Measurements from ENCODE around the gene LRGUK.

LRGUK gene

GRCh38 chr7:134246761-134247160 lies 119.6 kb downstream of the LRGUK start:
- no peak overlapping the region for H3K9ac ChIP-seq (ENCODE audit: insufficient read length, low read depth)
- no peaks in the 10 kb centered on the region for H3K36me3 ChIP-seq (ENCODE audit: insufficient read depth, insufficient read length, low read length)
- H3K27me3 ChIP-seq (ENCODE audit: insufficient read depth, insufficient read length): no peaks in the 10 kb centered on the region
- TF ChIP-seq YY1 (IDR thresholded peaks at IDR 0.05; ENCODE audit: insufficient read depth, insufficient read length): no peak
- no peak for TF ChIP-seq SUZ12 (IDR thresholded peaks at IDR 0.05; ENCODE audit: extremely low read depth, insufficient read depth, insufficient read length)
- no peak for TF ChIP-seq ZNF274 (IDR thresholded peaks at IDR 0.05; ENCODE audit: low read depth, low read length)
- no peaks in the 10 kb centered on the region for H3K4me1 ChIP-seq (ENCODE audit: insufficient read depth, insufficient read length)
- no peak for DNase-seq (ENCODE audit: low read depth, low spot score)
- no peak overlapping the region for H3K4me3 ChIP-seq (ENCODE audit: insufficient read length, low read depth)
- no peaks in the 10 kb centered on the region for H3K9me3 ChIP-seq (ENCODE audit: insufficient read depth, low read length)

GRCh38 chr7:134248196-134248595 lies 121.1 kb downstream of the LRGUK start:
- Histone ChIP-seq H3K36me3 (ENCODE audit: insufficient read depth, insufficient read length, low read length) (no peaks in the 10 kb centered on the region), H3K9ac (ENCODE audit: insufficient read length, low read depth) (no peak overlapping the region), H3K4me3 (ENCODE audit: insufficient read length, low read depth) (no peak overlapping the region), H3K4me1 (ENCODE audit: insufficient read depth, insufficient read length) (no peaks in the 10 kb centered on the region), H3K27me3 (ENCODE audit: insufficient read depth, insufficient read length) (no peaks in the 10 kb centered on the region), H3K9me3 (ENCODE audit: insufficient read depth, low read length) (no peaks in the 10 kb centered on the region)
- DNase-seq (ENCODE audit: low read depth, low spot score): no peak
- TF ChIP-seq SUZ12 (IDR thresholded peaks at IDR 0.05; ENCODE audit: extremely low read depth, insufficient read depth, insufficient read length) (no peak), ZNF274 (IDR thresholded peaks at IDR 0.05; ENCODE audit: low read depth, low read length) (no peak), YY1 (IDR thresholded peaks at IDR 0.05; ENCODE audit: insufficient read depth, insufficient read length) (no peak)

GRCh38 chr7:134254311-134254710 lies 127.2 kb downstream of the LRGUK start:
- no peak overlapping the region for H3K9ac ChIP-seq (ENCODE audit: insufficient read length, low read depth)
- H3K4me1 ChIP-seq (ENCODE audit: insufficient read depth, insufficient read length): no peaks in the 10 kb centered on the region
- DNase-seq (ENCODE audit: low read depth, low spot score): no peak
- TF ChIP-seq SUZ12 (IDR thresholded peaks at IDR 0.05; ENCODE audit: extremely low read depth, insufficient read depth, insufficient read length) (no peak), YY1 (IDR thresholded peaks at IDR 0.05; ENCODE audit: insufficient read depth, insufficient read length) (no peak), ZNF274 (IDR thresholded peaks at IDR 0.05; ENCODE audit: low read depth, low read length) (no peak)
- H3K27me3 ChIP-seq (ENCODE audit: insufficient read depth, insufficient read length): no peaks in the 10 kb centered on the region
- H3K9me3 ChIP-seq (ENCODE audit: insufficient read depth, low read length): no peaks in the 10 kb centered on the region
- no peak overlapping the region for H3K4me3 ChIP-seq (ENCODE audit: insufficient read length, low read depth)
- no peaks in the 10 kb centered on the region for H3K36me3 ChIP-seq (ENCODE audit: insufficient read depth, insufficient read length, low read length)

GRCh38 chr7:134255814-134256213 lies 128.7 kb downstream of the LRGUK start:
- no peak for DNase-seq (ENCODE audit: low read depth, low spot score)
- H3K4me3 ChIP-seq (ENCODE audit: insufficient read length, low read depth): no peak overlapping the region
- H3K36me3 ChIP-seq (ENCODE audit: insufficient read depth, insufficient read length, low read length): no peaks in the 10 kb centered on the region
- no peaks in the 10 kb centered on the region for H3K9me3 ChIP-seq (ENCODE audit: insufficient read depth, low read length)
- no peak for TF ChIP-seq ZNF274 (IDR thresholded peaks at IDR 0.05; ENCODE audit: low read depth, low read length)
- no peaks in the 10 kb centered on the region for H3K27me3 ChIP-seq (ENCODE audit: insufficient read depth, insufficient read length)
- H3K4me1 ChIP-seq (ENCODE audit: insufficient read depth, insufficient read length): no peaks in the 10 kb centered on the region
- H3K9ac ChIP-seq (ENCODE audit: insufficient read length, low read depth): no peak overlapping the region

GRCh38 chr7:134262322-134262721 lies 135.2 kb downstream of the LRGUK start:
- Histone ChIP-seq H3K27me3 (ENCODE audit: insufficient read depth, insufficient read length) (no peaks in the 10 kb centered on the region), H3K4me1 (ENCODE audit: insufficient read depth, insufficient read length) (no peaks in the 10 kb centered on the region), H3K9me3 (ENCODE audit: insufficient read depth, low read length) (0 out of 2 replicates have a peak, but pooled peaks cover 4% of the 10 kb centered on the region), H3K9ac (ENCODE audit: insufficient read length, low read depth) (no peak overlapping the region), H3K36me3 (ENCODE audit: insufficient read depth, insufficient read length, low read length) (no peaks in the 10 kb centered on the region), H3K4me3 (ENCODE audit: insufficient read length, low read depth) (no peak overlapping the region)
- DNase-seq (ENCODE audit: low read depth, low spot score): no peak
- no peak for TF ChIP-seq YY1 (IDR thresholded peaks at IDR 0.05; ENCODE audit: insufficient read depth, insufficient read length)
- TF ChIP-seq ZNF274 (IDR thresholded peaks at IDR 0.05; ENCODE audit: low read depth, low read length): no peak
- no peak for TF ChIP-seq SUZ12 (IDR thresholded peaks at IDR 0.05; ENCODE audit: extremely low read depth, insufficient read depth, insufficient read length)

- H3K4me1 ChIP-seq (ENCODE audit: insufficient read depth, insufficient read length): no peaks in the 10 kb centered on the region
- H3K36me3 ChIP-seq (ENCODE audit: insufficient read depth, insufficient read length, low read length): no peaks in the 10 kb centered on the region
- TF ChIP-seq SUZ12 (IDR thresholded peaks at IDR 0.05; ENCODE audit: extremely low read depth, insufficient read depth, insufficient read length) (no peak), YY1 (IDR thresholded peaks at IDR 0.05; ENCODE audit: insufficient read depth, insufficient read length) (no peak), ZNF274 (IDR thresholded peaks at IDR 0.05; ENCODE audit: low read depth, low read length) (no peak)
- H3K27me3 ChIP-seq (ENCODE audit: insufficient read depth, insufficient read length): no peaks in the 10 kb centered on the region
- H3K9ac ChIP-seq (ENCODE audit: insufficient read length, low read depth): no peak overlapping the region
- H3K9me3 ChIP-seq (ENCODE audit: insufficient read depth, low read length): no peaks in the 10 kb centered on the region
- no peak overlapping the region for H3K4me3 ChIP-seq (ENCODE audit: insufficient read length, low read depth)
- no peak for DNase-seq (ENCODE audit: low read depth, low spot score)
Observed at GRCh38 chr7:134276951-134277350, 149.8 kb downstream of the LRGUK start.

GRCh38 chr7:134278502-134279153 lies 151.5 kb downstream of the LRGUK start:
- TF ChIP-seq YY1 (IDR thresholded peaks at IDR 0.05; ENCODE audit: insufficient read depth, insufficient read length): no peak
- TF ChIP-seq SUZ12 (IDR thresholded peaks at IDR 0.05; ENCODE audit: extremely low read depth, insufficient read depth, insufficient read length): no peak
- TF ChIP-seq ZNF274 (IDR thresholded peaks at IDR 0.05; ENCODE audit: low read depth, low read length): no peak
- DNase-seq (ENCODE audit: low read depth, low spot score): no peak

More at GRCh38 chr7:134278502-134279153, 151.5 kb downstream of the LRGUK start:
- H3K27me3 ChIP-seq (ENCODE audit: insufficient read depth, insufficient read length): no peaks in the 10 kb centered on the region
- no peak overlapping the region for H3K4me3 ChIP-seq (ENCODE audit: insufficient read length, low read depth)
- no peaks in the 10 kb centered on the region for H3K4me1 ChIP-seq (ENCODE audit: insufficient read depth, insufficient read length)
- no peak overlapping the region for H3K9ac ChIP-seq (ENCODE audit: insufficient read length, low read depth)
- H3K36me3 ChIP-seq (ENCODE audit: insufficient read depth, insufficient read length, low read length): no peaks in the 10 kb centered on the region
- no peaks in the 10 kb centered on the region for H3K9me3 ChIP-seq (ENCODE audit: insufficient read depth, low read length)

Data from NT2/D1 (cell line).